Subcutaneous adipose tissue (tissue), 4 donors: ENCODE data around the gene OSBPL3. TPM values are rescaled to one million over a fixed set of nuclear protein-coding genes. Genes with fewer than 3 reads are reported as not detected.

Source experiments
- total RNA-seq, 4 donors: library from RNA; depleted of rRNA; stranded (reverse); fragments of >200 nt; gene quantifications; one replicate each; pipeline ENCODE4 v1.1.0, GENCODE V29; 2016
- TF ChIP-seq, protein P1 (sequence below): fragments of 450-650 bp; IDR thresholded peaks from one replicate; pipeline ENCODE4 v1.5.1; 2016; ENCODE audit warnings: low read depth, mild to moderate bottlenecking, control low read depth, antibody characterized with exemption, moderate library complexity

The OSBPL3 gene
- total RNA-seq, 4 donors from 2014 or later, result 4.9 to 33.1 (median 9.4) TPM

GRCh38 chr7:24910551-24911212 lies 69.3 kb downstream of the OSBPL3 start:
- TF ChIP-seq, protein P1, sequence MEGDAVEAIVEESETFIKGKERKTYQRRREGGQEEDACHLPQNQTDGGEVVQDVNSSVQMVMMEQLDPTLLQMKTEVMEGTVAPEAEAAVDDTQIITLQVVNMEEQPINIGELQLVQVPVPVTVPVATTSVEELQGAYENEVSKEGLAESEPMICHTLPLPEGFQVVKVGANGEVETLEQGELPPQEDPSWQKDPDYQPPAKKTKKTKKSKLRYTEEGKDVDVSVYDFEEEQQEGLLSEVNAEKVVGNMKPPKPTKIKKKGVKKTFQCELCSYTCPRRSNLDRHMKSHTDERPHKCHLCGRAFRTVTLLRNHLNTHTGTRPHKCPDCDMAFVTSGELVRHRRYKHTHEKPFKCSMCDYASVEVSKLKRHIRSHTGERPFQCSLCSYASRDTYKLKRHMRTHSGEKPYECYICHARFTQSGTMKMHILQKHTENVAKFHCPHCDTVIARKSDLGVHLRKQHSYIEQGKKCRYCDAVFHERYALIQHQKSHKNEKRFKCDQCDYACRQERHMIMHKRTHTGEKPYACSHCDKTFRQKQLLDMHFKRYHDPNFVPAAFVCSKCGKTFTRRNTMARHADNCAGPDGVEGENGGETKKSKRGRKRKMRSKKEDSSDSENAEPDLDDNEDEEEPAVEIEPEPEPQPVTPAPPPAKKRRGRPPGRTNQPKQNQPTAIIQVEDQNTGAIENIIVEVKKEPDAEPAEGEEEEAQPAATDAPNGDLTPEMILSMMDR, result no peak

DNA sequence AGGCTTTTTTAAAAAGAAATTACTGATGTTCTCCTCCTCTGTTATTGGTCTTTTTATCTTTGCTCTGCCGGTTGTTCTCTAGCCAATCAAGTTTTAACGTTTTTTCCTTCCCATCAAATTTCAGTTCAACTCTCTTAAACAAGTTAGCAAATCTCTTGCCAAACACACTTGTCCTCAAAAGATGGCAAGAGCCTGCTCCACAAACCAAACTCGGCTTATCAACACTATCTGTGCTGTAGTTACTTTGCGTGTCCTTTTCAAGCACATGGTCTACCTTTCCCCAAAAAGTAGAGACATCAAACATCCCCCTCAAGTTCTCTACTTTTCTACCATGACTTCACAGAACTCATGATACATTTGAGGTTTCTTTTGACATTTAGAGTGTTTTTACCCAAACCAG lies 71.3 kb downstream of the OSBPL3 start:
- TF ChIP-seq, protein P1, result no peak

DNA sequence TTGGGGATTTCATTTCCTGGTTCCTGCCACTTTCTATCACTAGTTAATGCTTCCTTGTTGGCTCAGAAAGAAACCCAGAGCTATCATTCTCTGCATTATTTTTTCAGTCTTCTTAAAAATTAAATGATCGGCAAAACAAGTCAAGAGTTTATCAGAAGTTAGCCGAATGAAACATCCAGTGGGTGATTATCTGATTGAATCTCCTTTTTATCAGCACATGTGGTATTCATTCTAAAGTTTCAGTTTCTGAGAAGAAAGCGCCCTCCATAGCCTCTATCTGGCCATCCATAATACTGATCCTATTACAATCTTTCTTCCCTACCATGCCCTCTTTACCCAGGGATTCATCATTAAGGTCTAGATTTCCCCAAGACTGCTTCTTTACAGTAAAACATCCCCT lies 71.8 kb downstream of the OSBPL3 start:
- TF ChIP-seq, protein P1, result no peak

DNA sequence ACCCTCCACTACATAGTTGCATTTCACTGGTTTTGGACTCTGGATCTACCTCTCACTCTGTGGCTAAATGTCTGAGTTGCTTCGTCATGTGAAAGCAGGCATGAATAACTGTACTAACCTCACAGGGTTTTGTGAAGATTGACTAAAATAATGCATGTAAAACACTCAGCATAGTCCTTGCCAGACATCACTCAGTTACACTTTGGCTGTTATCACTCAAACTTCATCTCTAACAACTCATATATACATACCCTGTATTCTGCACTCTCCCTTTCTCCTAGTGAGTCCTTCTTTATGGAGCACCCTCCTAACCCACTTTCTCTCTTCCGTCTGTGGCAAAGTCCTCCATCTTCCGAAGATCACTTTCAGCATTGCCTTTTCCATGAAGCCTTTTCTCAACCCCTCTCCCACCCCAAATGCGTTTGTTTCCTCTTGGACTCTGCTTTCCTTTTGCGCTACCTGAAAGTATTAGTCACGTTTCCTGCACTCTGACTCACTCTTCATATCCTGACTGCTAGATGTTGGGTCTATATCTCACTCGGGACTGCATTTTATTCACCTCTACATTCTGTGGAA lies 72.6 kb downstream of the OSBPL3 start:
- TF ChIP-seq, protein P1, result no peak

- TF ChIP-seq, protein P1, result no peak
These were observed 73.8 kb downstream of the OSBPL3 start for GRCh38 chr7:24905996-24906770.

- TF ChIP-seq, protein P1, result no peak
These were observed 76.4 kb downstream of the OSBPL3 start for GRCh38 chr7:24903559-24903958.

- TF ChIP-seq, protein P1, result no peak
These were observed 77.0 kb downstream of the OSBPL3 start for GRCh38 chr7:24902931-24903330.
